HepG2 (cell line): ENCODE measurements around the gene PRPF4. TPM values are rescaled to one million over a fixed set of nuclear protein-coding genes. Genes with fewer than 3 reads are reported as not detected.

Source experiments
- ARNTL ChIP-seq: sonication (generic); formaldehyde crosslinking; IDR thresholded peaks from 2 replicates; pipeline ENCODE4 v1.4.0; 2020; ENCODE audit warnings: mild to moderate bottlenecking, missing genetic modification reagents
- BCL6 ChIP-seq: IDR thresholded peaks from 2 replicates; pipeline ENCODE4 v1.6.1; 2016; ENCODE audit warnings: missing genetic modification reagents, missing compliant biosample characterization
- DMAP1 ChIP-seq: IDR thresholded peaks from 2 replicates; pipeline ENCODE4 v1.6.1; 2016
- EED ChIP-seq: sonication (generic); formaldehyde crosslinking; IDR thresholded peaks from 2 replicates; pipeline ENCODE4 v1.5.0; 2020; ENCODE audit warnings: mild to moderate bottlenecking, missing genetic modification reagents
- GATAD2A ChIP-seq: IDR thresholded peaks from 2 replicates; pipeline ENCODE4 v1.6.1; 2016
- HES4 ChIP-seq: sonication (generic); formaldehyde crosslinking; IDR thresholded peaks from 2 replicates; pipeline ENCODE4 v1.9.0; 2021; ENCODE audit warnings: mild to moderate bottlenecking, missing genetic modification reagents, borderline replicate concordance
- MTF2 ChIP-seq: sonication (generic); formaldehyde crosslinking; IDR thresholded peaks from 2 replicates; pipeline ENCODE4 v1.5.0; 2020; ENCODE audit warnings: missing genetic modification reagents, borderline replicate concordance
- RBM39 ChIP-seq: fragments of 200-400 bp; formaldehyde crosslinking; IDR thresholded peaks from one replicate; pipeline ENCODE4 v1.6.1; 2018; ENCODE audit warnings: antibody characterized with exemption, mild to moderate bottlenecking, low read depth, low read length; ENCODE audit not compliant: poor library complexity, severe bottlenecking
- ZFY ChIP-seq: sonication (generic); formaldehyde crosslinking; IDR thresholded peaks from 2 replicates; pipeline ENCODE4 v1.4.0; 2020; ENCODE audit warnings: missing genetic modification reagents
- ZNF33B ChIP-seq: sonication (generic); formaldehyde crosslinking; IDR thresholded peaks from 2 replicates; pipeline ENCODE4 v1.5.1; 2020; ENCODE audit warnings: mild to moderate bottlenecking, missing genetic modification reagents
- ZNF616 ChIP-seq: sonication (generic); formaldehyde crosslinking; IDR thresholded peaks from 2 replicates; pipeline ENCODE4 v1.5.0; 2020; ENCODE audit warnings: low read depth, mild to moderate bottlenecking, missing genetic modification reagents
- ZNF660 ChIP-seq: sonication (generic); formaldehyde crosslinking; IDR thresholded peaks from 2 replicates; pipeline ENCODE4 v1.5.1; 2020; ENCODE audit warnings: mild to moderate bottlenecking, low read depth, missing genetic modification reagents, borderline replicate concordance
- ZNF720 ChIP-seq: sonication (generic); formaldehyde crosslinking; IDR thresholded peaks from 2 replicates; pipeline ENCODE4 v1.4.0; 2020; ENCODE audit warnings: missing genetic modification reagents
- ZNF75D ChIP-seq: sonication (generic); formaldehyde crosslinking; IDR thresholded peaks from 2 replicates; pipeline ENCODE4 v1.8.1; 2023; ENCODE audit warnings: missing genetic modification reagents, mild to moderate bottlenecking, borderline replicate concordance
- polyA plus RNA-seq, 8 experiments: library from polyadenylated mRNA; depleted of rRNA in 3 of 8; stranded (reverse) in 7 of 8; unstranded in 1 of 8; fragments of >200 nt; fragmentation: Illumina TruSeq in 4 of 8; extraction: Trizol in 4 of 8; gene quantifications; 2 replicates each; pipeline versions ENCODE4 v1.2.1 to v1.2.3, GENCODE V29; 2011 to 2016; ENCODE audit warnings: low read depth in 4 of 8, missing spikeins in 1 of 8, mixed read lengths in 1 of 8; ENCODE audit not compliant: insufficient read depth in 1 of 8
- total RNA-seq, 5 experiments: library from RNA; depleted of rRNA; stranded (reverse); fragments of >200 nt; fragmentation: Illumina TruSeq; extraction: Trizol; gene quantifications; 2 replicates each; pipeline ENCODE4 v1.2.3, GENCODE V29; 2016; ENCODE audit warnings: low read depth in 1 of 5
- TF ChIP-seq, protein P1 (sequence below): sonication (generic); formaldehyde crosslinking; IDR thresholded peaks from 2 replicates; pipeline ENCODE4 v1.5.1; 2020; ENCODE audit warnings: missing genetic modification reagents, mild to moderate bottlenecking, borderline replicate concordance
- TF ChIP-seq, protein P2 (sequence below): sonication (generic); formaldehyde crosslinking; IDR thresholded peaks from 2 replicates; pipeline ENCODE4 v1.5.0; 2020; ENCODE audit warnings: mild to moderate bottlenecking, missing genetic modification reagents, borderline replicate concordance
- TF ChIP-seq, protein P3 (sequence below): sonication (generic); formaldehyde crosslinking; IDR thresholded peaks from 2 replicates; pipeline ENCODE4 v1.5.0; 2020; ENCODE audit warnings: missing genetic modification reagents, mild to moderate bottlenecking, borderline replicate concordance
- TF ChIP-seq, protein P4 (sequence below): sonication (generic); formaldehyde crosslinking; IDR thresholded peaks from 2 replicates; pipeline ENCODE4 v1.8.0; 2023; ENCODE audit warnings: mild to moderate bottlenecking, missing genetic modification reagents
- TF ChIP-seq, protein P5 (sequence below): sonication (generic); formaldehyde crosslinking; IDR thresholded peaks from 2 replicates; pipeline ENCODE4 v1.5.0; 2020; ENCODE audit warnings: missing genetic modification reagents, mild to moderate bottlenecking, borderline replicate concordance
- TF ChIP-seq, protein P6 (sequence below): fragments of 450-650 bp; IDR thresholded peaks from 2 replicates; pipeline ENCODE4 v1.6.1; 2017

The PRPF4 gene
- total and polyA plus RNA-seq, 2 of the 13 experiments (the other 11 are each of a cell fraction or from before 2014, with no cell fraction given), result 10.3 to 49.0 TPM

DNA sequence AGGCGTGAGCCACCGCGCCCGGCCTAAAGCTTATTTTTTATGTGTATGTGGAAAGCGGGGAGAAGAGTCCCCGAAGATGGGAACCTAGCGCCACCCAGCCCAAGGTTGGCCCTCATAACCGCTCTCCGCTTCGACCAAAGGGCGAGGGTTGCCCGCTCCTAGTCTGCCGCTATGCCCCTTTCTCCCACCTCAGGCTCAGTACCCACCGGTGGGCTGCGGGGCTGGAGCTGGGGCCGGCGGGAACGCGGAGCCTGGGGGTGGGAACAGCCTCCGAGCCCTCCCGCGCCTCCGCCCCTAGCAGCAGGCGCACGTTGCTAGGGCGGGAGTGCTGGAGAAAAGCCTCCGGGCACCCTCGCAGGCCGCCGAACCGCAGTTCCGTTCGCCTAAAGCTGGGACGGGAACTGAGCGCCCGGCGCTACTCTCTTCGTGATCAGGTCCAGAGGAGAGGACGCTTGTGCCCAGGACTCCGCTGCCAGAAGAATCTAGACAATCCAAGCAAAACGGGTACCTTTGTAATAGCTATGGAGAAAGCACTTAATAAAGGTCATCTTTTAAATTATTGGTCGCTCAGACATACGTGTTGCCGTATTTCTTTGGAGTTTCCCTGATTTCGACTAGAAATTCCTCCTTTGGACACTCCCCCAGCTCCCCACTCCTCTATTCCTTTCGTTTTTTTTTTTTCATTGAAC lies 64.7 kb downstream of the PRPF4 start, which contains the start of gene WDR31 (continued):
- TF ChIP-seq, protein P1, sequence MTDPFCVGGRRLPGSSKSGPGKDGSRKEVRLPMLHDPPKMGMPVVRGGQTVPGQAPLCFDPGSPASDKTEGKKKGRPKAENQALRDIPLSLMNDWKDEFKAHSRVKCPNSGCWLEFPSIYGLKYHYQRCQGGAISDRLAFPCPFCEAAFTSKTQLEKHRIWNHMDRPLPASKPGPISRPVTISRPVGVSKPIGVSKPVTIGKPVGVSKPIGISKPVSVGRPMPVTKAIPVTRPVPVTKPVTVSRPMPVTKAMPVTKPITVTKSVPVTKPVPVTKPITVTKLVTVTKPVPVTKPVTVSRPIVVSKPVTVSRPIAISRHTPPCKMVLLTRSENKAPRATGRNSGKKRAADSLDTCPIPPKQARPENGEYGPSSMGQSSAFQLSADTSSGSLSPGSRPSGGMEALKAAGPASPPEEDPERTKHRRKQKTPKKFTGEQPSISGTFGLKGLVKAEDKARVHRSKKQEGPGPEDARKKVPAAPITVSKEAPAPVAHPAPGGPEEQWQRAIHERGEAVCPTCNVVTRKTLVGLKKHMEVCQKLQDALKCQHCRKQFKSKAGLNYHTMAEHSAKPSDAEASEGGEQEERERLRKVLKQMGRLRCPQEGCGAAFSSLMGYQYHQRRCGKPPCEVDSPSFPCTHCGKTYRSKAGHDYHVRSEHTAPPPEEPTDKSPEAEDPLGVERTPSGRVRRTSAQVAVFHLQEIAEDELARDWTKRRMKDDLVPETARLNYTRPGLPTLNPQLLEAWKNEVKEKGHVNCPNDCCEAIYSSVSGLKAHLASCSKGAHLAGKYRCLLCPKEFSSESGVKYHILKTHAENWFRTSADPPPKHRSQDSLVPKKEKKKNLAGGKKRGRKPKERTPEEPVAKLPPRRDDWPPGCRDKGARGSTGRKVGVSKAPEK (CRISPR knock-in tag), result peak; percentile 95; the same call in 1 of the 2 replicates
- TF ChIP-seq EED, result peak; percentile 79
- TF ChIP-seq, protein P2, sequence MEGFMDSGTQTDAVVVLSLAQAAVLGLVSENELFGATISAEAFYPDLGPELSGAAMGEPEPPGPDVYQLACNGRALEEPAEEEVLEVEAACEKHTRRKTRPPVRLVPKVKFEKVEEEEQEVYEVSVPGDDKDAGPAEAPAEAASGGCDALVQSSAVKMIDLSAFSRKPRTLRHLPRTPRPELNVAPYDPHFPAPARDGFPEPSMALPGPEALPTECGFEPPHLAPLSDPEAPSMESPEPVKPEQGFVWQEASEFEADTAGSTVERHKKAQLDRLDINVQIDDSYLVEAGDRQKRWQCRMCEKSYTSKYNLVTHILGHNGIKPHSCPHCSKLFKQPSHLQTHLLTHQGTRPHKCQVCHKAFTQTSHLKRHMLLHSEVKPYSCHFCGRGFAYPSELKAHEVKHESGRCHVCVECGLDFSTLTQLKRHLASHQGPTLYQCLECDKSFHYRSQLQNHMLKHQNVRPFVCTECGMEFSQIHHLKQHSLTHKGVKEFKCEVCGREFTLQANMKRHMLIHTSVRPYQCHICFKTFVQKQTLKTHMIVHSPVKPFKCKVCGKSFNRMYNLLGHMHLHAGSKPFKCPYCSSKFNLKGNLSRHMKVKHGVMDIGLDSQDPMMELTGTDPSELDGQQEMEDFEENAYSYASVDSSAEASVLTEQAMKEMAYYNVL (CRISPR knock-in tag), result peak; percentile 65; the same call in 1 of the 2 replicates
- TF ChIP-seq, protein P3, sequence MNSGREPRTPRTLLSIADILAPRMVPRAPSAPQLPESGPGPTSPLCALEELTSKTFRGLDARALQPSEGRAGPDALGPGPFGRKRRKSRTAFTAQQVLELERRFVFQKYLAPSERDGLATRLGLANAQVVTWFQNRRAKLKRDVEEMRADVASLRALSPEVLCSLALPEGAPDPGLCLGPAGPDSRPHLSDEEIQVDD, result peak; percentile 83; the same call in 1 of the 2 replicates
- TF ChIP-seq RBM39, result peak; percentile 82
- peak; percentile 85 for TF ChIP-seq ZFY (CRISPR knock-in tag)
- no peak for TF ChIP-seq MTF2
- no peak for TF ChIP-seq ZNF720 (CRISPR knock-in tag)
- TF ChIP-seq ZNF33B (CRISPR knock-in tag), result no peak
- TF ChIP-seq HES4 (CRISPR knock-in tag), result peak; percentile 86; the same call in 1 of the 2 replicates
- TF ChIP-seq, protein P4, sequence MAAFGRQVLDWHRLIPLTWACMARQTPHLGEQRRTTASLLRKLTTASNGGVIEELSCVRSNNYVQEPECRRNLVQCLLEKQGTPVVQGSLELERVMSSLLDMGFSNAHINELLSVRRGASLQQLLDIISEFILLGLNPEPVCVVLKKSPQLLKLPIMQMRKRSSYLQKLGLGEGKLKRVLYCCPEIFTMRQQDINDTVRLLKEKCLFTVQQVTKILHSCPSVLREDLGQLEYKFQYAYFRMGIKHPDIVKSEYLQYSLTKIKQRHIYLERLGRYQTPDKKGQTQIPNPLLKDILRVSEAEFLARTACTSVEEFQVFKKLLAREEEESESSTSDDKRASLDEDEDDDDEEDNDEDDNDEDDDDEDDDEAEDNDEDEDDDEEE (CRISPR knock-in tag), result peak; percentile 61; the same call in 1 of the 2 replicates
- TF ChIP-seq GATAD2A, result peak; percentile 87
- no peak for TF ChIP-seq ZNF75D
- TF ChIP-seq ARNTL, result peak; percentile 77; the same call in 1 of the 2 replicates
- TF ChIP-seq DMAP1 (CRISPR knock-in tag), result peak; percentile 88
- no peak for TF ChIP-seq ZNF616 (CRISPR knock-in tag)
- TF ChIP-seq ZNF660 (CRISPR knock-in tag), result no peak
- TF ChIP-seq, protein P5, sequence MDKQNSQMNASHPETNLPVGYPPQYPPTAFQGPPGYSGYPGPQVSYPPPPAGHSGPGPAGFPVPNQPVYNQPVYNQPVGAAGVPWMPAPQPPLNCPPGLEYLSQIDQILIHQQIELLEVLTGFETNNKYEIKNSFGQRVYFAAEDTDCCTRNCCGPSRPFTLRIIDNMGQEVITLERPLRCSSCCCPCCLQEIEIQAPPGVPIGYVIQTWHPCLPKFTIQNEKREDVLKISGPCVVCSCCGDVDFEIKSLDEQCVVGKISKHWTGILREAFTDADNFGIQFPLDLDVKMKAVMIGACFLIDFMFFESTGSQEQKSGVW (CRISPR knock-in tag), result no peak
- TF ChIP-seq, protein P6, sequence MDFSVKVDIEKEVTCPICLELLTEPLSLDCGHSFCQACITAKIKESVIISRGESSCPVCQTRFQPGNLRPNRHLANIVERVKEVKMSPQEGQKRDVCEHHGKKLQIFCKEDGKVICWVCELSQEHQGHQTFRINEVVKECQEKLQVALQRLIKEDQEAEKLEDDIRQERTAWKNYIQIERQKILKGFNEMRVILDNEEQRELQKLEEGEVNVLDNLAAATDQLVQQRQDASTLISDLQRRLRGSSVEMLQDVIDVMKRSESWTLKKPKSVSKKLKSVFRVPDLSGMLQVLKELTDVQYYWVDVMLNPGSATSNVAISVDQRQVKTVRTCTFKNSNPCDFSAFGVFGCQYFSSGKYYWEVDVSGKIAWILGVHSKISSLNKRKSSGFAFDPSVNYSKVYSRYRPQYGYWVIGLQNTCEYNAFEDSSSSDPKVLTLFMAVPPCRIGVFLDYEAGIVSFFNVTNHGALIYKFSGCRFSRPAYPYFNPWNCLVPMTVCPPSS, result no peak
- peak; percentile 73 for TF ChIP-seq BCL6
